Prostate gland (tissue), 2 donors: ENCODE data around the gene TPP1. TPM values are rescaled to one million over a fixed set of nuclear protein-coding genes. Genes with fewer than 3 reads are reported as not detected.
A peak's percentile ranks its signal among the peaks of the same experiment; 100 is the strongest.

Experiments used
- DNase-seq: peaks from one replicate; pipeline ENCODE4 v3.0.0-alpha.2; 2019; ENCODE audit warnings: low spot score
- H3K27ac ChIP-seq, 2 donors: fragments of 200-600 bp; sonication (generic); 2 replicates each; pipeline ENCODE4 v1.5.1; 2017 to 2019
- H3K27me3 ChIP-seq: fragments of 200-600 bp; sonication (generic); replicated peaks from 2 replicates; pipeline ENCODE4 v1.5.1; 2019; ENCODE audit not compliant: insufficient read depth
- H3K36me3 ChIP-seq, 2 donors: fragments of 200-600 bp; sonication (generic); 1 replicate in 1 of 2; 2 replicates in 1 of 2; pipeline versions ENCODE4 v1.5.1 to v1.8.1; 2017 to 2019
- H3K4me1 ChIP-seq: fragments of 200-600 bp; sonication (generic); replicated peaks from 2 replicates; pipeline ENCODE4 v1.5.1; 2019
- H3K4me3 ChIP-seq, 2 donors: fragments of 200-600 bp; sonication (generic); 2 replicates each; pipeline ENCODE4 v1.5.1; 2017 to 2019
- H3K9me3 ChIP-seq: fragments of 200-600 bp; sonication (generic); 2 replicates; pipeline ENCODE4 v1.5.1; 2017
- CTCF ChIP-seq, 4 experiments: fragments of 200-600 bp in 2 of 4; fragments of 450-650 bp in 2 of 4; sonication (generic) in 2 of 4; IDR thresholded peaks; 1 replicate in 3 of 4; 2 replicates in 1 of 4; pipeline ENCODE4 v1.5.1; 2016 to 2019; ENCODE audit warnings: antibody characterized with exemption in 4 of 4, mild to moderate bottlenecking in 2 of 4, moderate library complexity in 2 of 4
- POLR2A ChIP-seq: fragments of 450-650 bp; IDR thresholded peaks from one replicate; pipeline ENCODE4 v1.6.1; 2016; ENCODE audit warnings: antibody characterized with exemption, mild to moderate bottlenecking
- POLR2AphosphoS5 ChIP-seq: sonication (generic); formaldehyde crosslinking; IDR thresholded peaks from one replicate; pipeline ENCODE4 v1.6.1; 2017; ENCODE audit warnings: antibody characterized with exemption
- WGBS: methylation state at CpG from one replicate; pipeline ENCODE4 v1.1.5; 2018; 5-methylcytosine and 5-hydroxymethylcytosine counted together
- intact Hi-C: fragments of 100-400 bp; cut with DNase I; formaldehyde crosslinking; loops from one replicate; pipeline ENCODE4 v1.14.2; 2022
- total RNA-seq, 2 donors: library from RNA; depleted of rRNA; stranded (reverse); fragments of >200 nt; gene quantifications; one replicate each; pipeline ENCODE4 v1.1.0, GENCODE V29; 2016

Gene TPP1
- total RNA-seq, 2 donors from 2014 or later = 94.6 to 147 TPM

GRCh38 chr11:6615882-6616585, 3.2 kb downstream of the TPP1 start:
- TF ChIP-seq POLR2AphosphoS5 (no peak), POLR2A (no peak), CTCF (IDR thresholded peaks at IDR 0.05) (no peak)
- 96% methylated on average over 6 of the region's 9 CpGs for WGBS
- DNase-seq = no peak
- no peaks in the 10 kb centered on the region for H3K9me3 ChIP-seq
- H3K27ac ChIP-seq = no peak overlapping the region
- intact Hi-C loops = no loop called here
- H3K27me3 ChIP-seq = no peaks in the 10 kb centered on the region
- H3K4me1 ChIP-seq = peaks cover 2% of the 10 kb centered on the region
- no peaks in the 10 kb centered on the region for H3K36me3 ChIP-seq
- no peak overlapping the region for H3K4me3 ChIP-seq

GRCh38 chr11:6615046-6615445, 4.2 kb downstream of the TPP1 start:
- 97% methylated on average over 5 of the region's 5 CpGs for WGBS
- no peak overlapping the region for H3K27ac ChIP-seq
- peaks cover 7% of the 10 kb centered on the region for H3K4me1 ChIP-seq

GRCh38 chr11:6614446-6614845, 4.8 kb downstream of the TPP1 start:
- Histone ChIP-seq H3K9me3 (no peaks in the 10 kb centered on the region), H3K4me3 (no peak overlapping the region), H3K4me1 (peaks cover 7% of the 10 kb centered on the region), H3K27ac (no peak overlapping the region), H3K36me3 (peaks cover 0 to 14% of the 10 kb centered on the region in 2 donors), H3K27me3 (no peaks in the 10 kb centered on the region)
- TF ChIP-seq CTCF (IDR thresholded peaks at IDR 0.05) (no peak), POLR2A (no peak), POLR2AphosphoS5 (no peak)
- intact Hi-C loops = loop anchor here (5.0 kb wide), 1 partner anchor 68 kb away; the partner anchor contains the start of gene MRPL17
- DNase-seq = no peak
- 90% methylated on average over 2 of the region's 2 CpGs for WGBS

More at GRCh38 chr11:6615046-6615445, 4.2 kb downstream of the TPP1 start:
- Histone ChIP-seq H3K36me3 (peaks cover 0 to 9% of the 10 kb centered on the region in 2 donors), H3K9me3 (no peaks in the 10 kb centered on the region), H3K27me3 (no peaks in the 10 kb centered on the region), H3K4me3 (no peak overlapping the region)
- no peak for DNase-seq
- intact Hi-C loops = no loop called here
- TF ChIP-seq POLR2AphosphoS5 (no peak), POLR2A (no peak), CTCF (IDR thresholded peaks at IDR 0.05) (no peak)

GRCh38 chr11:6613496-6613895, 5.7 kb downstream of the TPP1 start:
- WGBS = 95% methylated on average over 3 of the region's 3 CpGs
- intact Hi-C loops = loop anchor here (5.0 kb wide), 1 partner anchor 69 kb away; the partner anchor contains the start of gene MRPL17
- TF ChIP-seq POLR2AphosphoS5 (no peak), CTCF (IDR thresholded peaks at IDR 0.05) (no peak), POLR2A (no peak)

More at GRCh38 chr11:6613496-6613895, 5.7 kb downstream of the TPP1 start:
- Histone ChIP-seq H3K36me3 (peaks cover 0 to 24% of the 10 kb centered on the region in 2 donors), H3K4me3 (no peak overlapping the region), H3K27ac (peak overlapping the region; percentile 98), H3K9me3 (no peaks in the 10 kb centered on the region), H3K27me3 (no peaks in the 10 kb centered on the region), H3K4me1 (peaks cover 7% of the 10 kb centered on the region)
- DNase-seq = no peak
